HAP-1 (cell line): ENCODE results near the gene DSE.

Experiments
- DNase-seq, 2 experiments: peaks; one replicate each; pipeline ENCODE4 v3.0.0-alpha.2; 2016 to 2020; ENCODE audit warnings: low spot score in 2 of 2
- H3K27me3 ChIP-seq: fragments of 250-450 bp; sonication (Bioruptor Pico); 2 replicates; pipeline ENCODE4 v1.5.1; 2020; ENCODE audit warnings: low read depth, mild to moderate bottlenecking, moderate library complexity
- H3K36me3 ChIP-seq: fragments of 250-450 bp; sonication (Bioruptor Pico); replicated peaks from 2 replicates; pipeline ENCODE4 v1.5.1; 2020; ENCODE audit warnings: mild to moderate bottlenecking
- H3K4me1 ChIP-seq: fragments of 250-450 bp; sonication (Bioruptor Pico); 2 replicates; pipeline ENCODE4 v1.5.1; 2020; ENCODE audit warnings: mild to moderate bottlenecking
- H3K4me3 ChIP-seq: fragments of 250-450 bp; sonication (Bioruptor Pico); 2 replicates; pipeline ENCODE4 v1.5.1; 2020; ENCODE audit warnings: mild to moderate bottlenecking, moderate library complexity
- H3K9me3 ChIP-seq: fragments of 250-450 bp; sonication (Bioruptor Pico); 2 replicates; pipeline ENCODE4 v1.5.1; 2020; ENCODE audit warnings: mild to moderate bottlenecking, moderate library complexity
- in situ Hi-C: fragments of 300-500 bp; cut with MboI; formaldehyde crosslinking; loops from 3 replicates; pipeline ENCODE4 v1.14.3; 2020; ENCODE audit warnings: low sequenced_read_pairs, inconsistent platforms, mixed read lengths

Gene DSE

GRCh38 chr6:116482780-116483179 lies 112.0 kb downstream of the DSE start:
- DNase-seq: no peak
- in situ Hi-C loops: no loop called here
- H3K4me3 ChIP-seq: no peak overlapping the region

GRCh38 chr6:116483616-116484015 lies 112.9 kb downstream of the DSE start:
- in situ Hi-C loops: no loop called here
- Histone ChIP-seq H3K9me3 (no peaks in the 10 kb centered on the region), H3K4me3 (no peak overlapping the region), H3K4me1 (no peaks in the 10 kb centered on the region), H3K36me3 (no peaks in the 10 kb centered on the region), H3K27me3 (peaks cover 18% of the 10 kb centered on the region)
- no peak for DNase-seq

More at GRCh38 chr6:116482780-116483179, 112.0 kb downstream of the DSE start:
- H3K27me3 ChIP-seq: peaks cover 16% of the 10 kb centered on the region
- no peaks in the 10 kb centered on the region for H3K9me3 ChIP-seq
- no peaks in the 10 kb centered on the region for H3K36me3 ChIP-seq
- H3K4me1 ChIP-seq: no peaks in the 10 kb centered on the region

- DNase-seq: no peak
- Histone ChIP-seq H3K9me3 (no peaks in the 10 kb centered on the region; the same call in 1 of the 2 replicates), H3K27me3 (peaks cover 18% of the 10 kb centered on the region), H3K4me1 (no peaks in the 10 kb centered on the region), H3K36me3 (no peaks in the 10 kb centered on the region), H3K4me3 (no peak overlapping the region)
- in situ Hi-C loops: no loop called here
These were observed 114.9 kb downstream of the DSE start for GRCh38 chr6:116485559-116486184.

GRCh38 chr6:116491610-116492330 lies 121.0 kb downstream of the DSE start:
- no peak for DNase-seq
- no peak overlapping the region for H3K4me3 ChIP-seq
- in situ Hi-C loops: no loop called here
- H3K27me3 ChIP-seq: peaks cover 9% of the 10 kb centered on the region
- no peaks in the 10 kb centered on the region for H3K4me1 ChIP-seq
- no peaks in the 10 kb centered on the region; the same call in 1 of the 2 replicates for H3K9me3 ChIP-seq
- no peaks in the 10 kb centered on the region for H3K36me3 ChIP-seq

GRCh38 chr6:116492331-116493067 lies 121.8 kb downstream of the DSE start:
- DNase-seq: no peak
- no peak overlapping the region for H3K4me3 ChIP-seq
- in situ Hi-C loops: no loop called here
- H3K4me1 ChIP-seq: no peaks in the 10 kb centered on the region
- no peaks in the 10 kb centered on the region; the same call in 1 of the 2 replicates for H3K9me3 ChIP-seq
- H3K27me3 ChIP-seq: peaks cover 7% of the 10 kb centered on the region
- H3K36me3 ChIP-seq: no peaks in the 10 kb centered on the region
